PC-9 (cell line): Measurements from ENCODE around the gene ALCAM. TPM values are rescaled to one million over a fixed set of nuclear protein-coding genes. Genes with fewer than 3 reads are reported as not detected.

Experiments
- BruUV-seq: library from RNA; stranded (reverse); fragments of 400-500 nt; replicated peaks from 2 replicates; lab custom pipeline; 2021; lab: Mats Ljungman, UMichigan
- CTCF ChIA-PET: fragments of 300-600 bp; sonication (Branson Sonifier 250); formaldehyde crosslinking; loops from one replicate; lab custom pipeline; 2022; ENCODE audit warnings: antibody characterized with exemption; lab: Charles Lee
- POLR2A ChIA-PET: fragments of 300-600 bp; sonication (Branson Sonifier 250); formaldehyde crosslinking; loops from one replicate; lab custom pipeline; 2022; ENCODE audit warnings: antibody characterized with exemption; ENCODE audit not compliant: unreplicated experiment; lab: Charles Lee
- DNase-seq, 2 experiments: peaks; one replicate each; pipeline versions ENCODE4 v3.0.0 to v3.0.0-alpha.2; 2015 to 2022; ENCODE audit warnings: mixed read lengths in 1 of 2
- H2AFZ ChIP-seq: fragments of 200-600 bp; sonication (generic); 2 replicates; pipeline ENCODE4 v1.8.1; 2017; ENCODE audit warnings: antibody characterized with exemption
- H3F3A ChIP-seq: fragments of 200-600 bp; sonication (generic); 2 replicates; pipeline ENCODE4 v1.8.1; 2017; ENCODE audit warnings: antibody characterized with exemption, mild to moderate bottlenecking, low read depth; ENCODE audit not compliant: insufficient read depth
- H3K27ac ChIP-seq: fragments of 200-600 bp; sonication (generic); 2 replicates; pipeline ENCODE4 v1.6.1; 2016; ENCODE audit warnings: mixed run types
- H3K27me3 ChIP-seq: fragments of 200-600 bp; sonication (generic); 2 replicates; pipeline ENCODE4 v1.6.1; 2016; ENCODE audit warnings: low read depth, mixed run types; ENCODE audit not compliant: insufficient read depth
- H3K36me3 ChIP-seq: fragments of 200-600 bp; sonication (generic); 2 replicates; pipeline ENCODE4 v1.6.1; 2016; ENCODE audit warnings: low read depth, mixed run types
- H3K4me1 ChIP-seq: fragments of 200-600 bp; sonication (generic); replicated peaks from 2 replicates; pipeline ENCODE4 v1.6.1; 2016; ENCODE audit warnings: mixed run types; ENCODE audit not compliant: insufficient read depth
- H3K4me2 ChIP-seq: fragments of 200-600 bp; sonication (generic); 2 replicates; pipeline ENCODE4 v1.6.1; 2017; ENCODE audit warnings: mixed run types
- H3K4me3 ChIP-seq: fragments of 200-600 bp; sonication (generic); 2 replicates; pipeline ENCODE4 v1.6.1; 2016; ENCODE audit warnings: mixed run types
- H3K79me2 ChIP-seq: fragments of 200-600 bp; sonication (generic); 2 replicates; pipeline ENCODE4 v1.6.1; 2017; ENCODE audit warnings: low read depth, mixed run types
- H3K9me2 ChIP-seq: fragments of 200-600 bp; sonication (generic); 2 replicates; pipeline ENCODE4 v1.8.1; 2017; ENCODE audit warnings: mild to moderate bottlenecking; ENCODE audit not compliant: insufficient read depth
- H3K9me3 ChIP-seq: fragments of 200-600 bp; sonication (generic); 2 replicates; pipeline ENCODE4 v1.8.1; 2016; ENCODE audit warnings: low read depth; ENCODE audit not compliant: insufficient read depth
- H4K20me1 ChIP-seq: fragments of 200-600 bp; sonication (generic); 2 replicates; pipeline ENCODE4 v1.8.1; 2017; ENCODE audit not compliant: insufficient read depth
- CTCF ChIP-seq: fragments of 200-600 bp; sonication (generic); conservative IDR thresholded peaks from 2 replicates; pipeline ENCODE4 v1.6.1; 2017; ENCODE audit warnings: mixed run types, antibody characterized with exemption, mild to moderate bottlenecking, moderate library complexity
- EZH2 ChIP-seq: fragments of 200-600 bp; sonication (generic); IDR thresholded peaks from 2 replicates; pipeline ENCODE4 v1.8.0; 2017; ENCODE audit warnings: antibody characterized with exemption, low read depth
- intact Hi-C: fragments of 100-400 bp; cut with micrococcal nuclease; formaldehyde crosslinking; loops from one replicate; pipeline ENCODE4 v1.10.0; 2022; ENCODE audit not compliant: unreplicated experiment
- total RNA-seq: library from RNA; stranded (reverse); gene quantifications from 2 replicates; pipeline ENCODE4 v1.2.3, GENCODE V29; 2021

The ALCAM gene
- total RNA-seq, 1 experiment from 2014 or later: 132 TPM

DNA sequence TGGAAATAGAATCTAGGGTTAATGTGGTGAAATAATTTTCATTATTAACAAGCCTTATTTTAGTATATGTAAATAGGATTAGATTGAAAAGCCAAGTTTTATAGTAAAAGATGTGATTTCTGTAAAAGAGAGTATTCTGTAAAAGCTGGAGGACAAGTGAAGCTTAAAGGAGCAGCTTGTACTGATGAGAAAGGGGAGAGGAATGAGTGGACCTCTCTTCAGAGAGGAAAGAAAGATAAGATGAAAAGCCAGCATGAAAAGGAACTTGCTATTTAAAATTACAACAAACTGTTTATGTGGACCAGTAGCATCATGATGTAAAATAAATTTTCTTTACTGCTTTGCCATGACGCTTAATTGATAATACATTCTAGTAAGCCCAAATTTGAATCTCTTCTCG lies 18.5 kb downstream of the ALCAM start:
- H3K4me3 ChIP-seq: no peak overlapping the region
- peaks cover 16% of the 10 kb centered on the region for H3K79me2 ChIP-seq
- BruUV-seq: no TSS peak
- TF ChIP-seq EZH2: no peak
- no peak for TF ChIP-seq CTCF
- ChIA-PET POLR2A (no interaction called here), CTCF (no interaction called here)
- 0 out of 2 replicates have a peak overlapping the region, but pooled peaks have one; percentile 11 for H2AFZ ChIP-seq
- H3K4me2 ChIP-seq: no peak overlapping the region
- intact Hi-C loops: no loop called here
- H3K9me3 ChIP-seq: peaks cover 15% of the 10 kb centered on the region; the same call in 1 of the 2 replicates
- no peak overlapping the region for H3K27ac ChIP-seq
- no peak for DNase-seq
- no peaks in the 10 kb centered on the region for H3K4me1 ChIP-seq
- no peaks in the 10 kb centered on the region for H3K27me3 ChIP-seq
- H3F3A ChIP-seq: no peaks in the 10 kb centered on the region
- H3K9me2 ChIP-seq: no peaks in the 10 kb centered on the region; the same call in 1 of the 2 replicates
- no peaks in the 10 kb centered on the region for H3K36me3 ChIP-seq
- H4K20me1 ChIP-seq: no peaks in the 10 kb centered on the region

- no peak overlapping the region for H3K4me2 ChIP-seq
- no peaks in the 10 kb centered on the region; the same call in 1 of the 2 replicates for H3K9me2 ChIP-seq
- DNase-seq: no peak
- H3K27ac ChIP-seq: no peak overlapping the region
- ChIA-PET CTCF (no interaction called here), POLR2A (no interaction called here)
- TF ChIP-seq CTCF (no peak), EZH2 (no peak)
- no peaks in the 10 kb centered on the region for H3K36me3 ChIP-seq
- no peaks in the 10 kb centered on the region for H4K20me1 ChIP-seq
- no TSS peak for BruUV-seq
- no peaks in the 10 kb centered on the region for H3F3A ChIP-seq
- H3K79me2 ChIP-seq: peaks cover 20% of the 10 kb centered on the region; the same call in 1 of the 2 replicates
- no peaks in the 10 kb centered on the region for H3K27me3 ChIP-seq
- no peak overlapping the region for H2AFZ ChIP-seq
- H3K4me1 ChIP-seq: no peaks in the 10 kb centered on the region
- intact Hi-C loops: no loop called here
- no peak overlapping the region for H3K4me3 ChIP-seq
- 0 out of 2 replicates have a peak, but pooled peaks cover 11% of the 10 kb centered on the region for H3K9me3 ChIP-seq
Measured at GRCh38 chr3:105385819-105386508, 19.3 kb downstream of the ALCAM start.

DNA sequence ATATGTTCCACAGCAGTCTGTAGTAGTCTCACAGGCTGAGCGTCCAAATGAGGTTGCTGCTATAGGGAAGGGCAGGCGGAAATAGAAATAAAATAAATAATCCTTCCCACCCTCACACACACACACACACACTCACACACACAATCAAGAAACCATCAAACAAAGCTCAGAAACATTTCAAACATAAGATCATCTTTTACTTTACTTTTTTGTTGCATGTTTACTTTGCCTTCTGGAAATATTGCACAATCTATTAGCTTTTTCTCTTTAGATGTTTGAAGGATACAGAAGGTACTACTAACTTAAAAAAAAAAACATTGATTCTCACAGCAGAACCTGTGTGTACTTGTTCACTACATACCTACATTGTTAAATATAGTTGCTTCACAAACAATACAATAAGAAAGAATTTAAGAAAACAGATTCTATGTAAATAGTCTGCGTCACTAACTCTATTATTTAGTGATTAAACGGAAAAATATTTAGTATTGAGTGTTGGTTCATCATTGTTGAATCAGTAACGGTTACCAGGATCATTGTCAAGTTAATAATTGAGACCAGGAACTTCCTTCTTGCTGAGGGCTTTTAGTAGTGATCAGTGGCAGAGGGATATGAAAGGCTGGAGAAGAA lies 20.5 kb downstream of the ALCAM start:
- H3K4me2 ChIP-seq: no peak overlapping the region
- H4K20me1 ChIP-seq: no peaks in the 10 kb centered on the region
- H2AFZ ChIP-seq: no peak overlapping the region
- no peak overlapping the region for H3K27ac ChIP-seq
- H3K9me2 ChIP-seq: no peaks in the 10 kb centered on the region; the same call in 1 of the 2 replicates
- intact Hi-C loops: no loop called here
- H3K4me1 ChIP-seq: no peaks in the 10 kb centered on the region
- no peaks in the 10 kb centered on the region for H3K36me3 ChIP-seq
- no peaks in the 10 kb centered on the region for H3K27me3 ChIP-seq
- DNase-seq: no peak
- ChIA-PET POLR2A (interaction anchor here (0.6 kb wide), 2 partner anchors 10 to 15 kb away, joined by 3 read pairs; no protein-coding TSS in a partner anchor), CTCF (no interaction called here)
- peaks cover 24% of the 10 kb centered on the region for H3K79me2 ChIP-seq
- H3K4me3 ChIP-seq: no peak overlapping the region
- peaks cover 5% of the 10 kb centered on the region; the same call in 1 of the 2 replicates for H3K9me3 ChIP-seq
- BruUV-seq: no TSS peak
- no peak for TF ChIP-seq CTCF
- TF ChIP-seq EZH2: no peak
- no peaks in the 10 kb centered on the region for H3F3A ChIP-seq
